ENCODE results near the gene PAPSS2.
"Not testable (repeated sequence)": the region's sequence is repeated elsewhere in the genome, so short reads cannot be mapped to it uniquely, and the experiment has no call there.

The PAPSS2 gene

GRCh38 chr10:87659571-87660483 is at the start of gene PAPSS2:
TSS of gene PAPSS2 (plus strand) at chr10:87659878. CDS start at chr10:87659982, 104 bp downstream.
- in situ Hi-C loops (cut with MboI; ENCODE audit: low pct_unique_long_range_greater_than_20kb, low sequenced_read_pairs, unreplicated experiment): loop anchor here (25.0 kb wide), 1 partner anchor 902 kb away; no protein-coding TSS in a partner anchor
- peak; percentile 54 for DNase-seq (ENCODE audit: low spot score)
- no peak for TF ChIP-seq CTCF (IDR thresholded peaks at IDR 0.05; ENCODE audit: extremely low read depth, insufficient read depth, missing control alignments)

- DNase-seq (ENCODE audit: low spot score); in situ Hi-C loops (cut with MboI; ENCODE audit: low pct_unique_long_range_greater_than_20kb, low sequenced_read_pairs, unreplicated experiment): not testable (repeated sequence)
Observed at GRCh38 chr10:87611341-87611740, 48.3 kb upstream of the PAPSS2 start.

- TF ChIP-seq CTCF (IDR thresholded peaks at IDR 0.05; ENCODE audit: extremely low read depth, insufficient read depth, missing control alignments): no peak
- in situ Hi-C loops (cut with MboI; ENCODE audit: low pct_unique_long_range_greater_than_20kb, low sequenced_read_pairs, unreplicated experiment): no loop called here
- no peak for DNase-seq (ENCODE audit: low spot score)
Observed at GRCh38 chr10:87612115-87612514, 47.6 kb upstream of the PAPSS2 start.

- TF ChIP-seq CTCF (IDR thresholded peaks at IDR 0.05; ENCODE audit: extremely low read depth, insufficient read depth, missing control alignments): no peak
- DNase-seq (ENCODE audit: low spot score): no peak
- in situ Hi-C loops (cut with MboI; ENCODE audit: low pct_unique_long_range_greater_than_20kb, low sequenced_read_pairs, unreplicated experiment): no loop called here
Observed at GRCh38 chr10:87613751-87614150, 45.9 kb upstream of the PAPSS2 start.

GRCh38 chr10:87615856-87616255 is 43.8 kb upstream of the PAPSS2 start:
- TF ChIP-seq CTCF (IDR thresholded peaks at IDR 0.05; ENCODE audit: extremely low read depth, insufficient read depth, missing control alignments): no peak
- in situ Hi-C loops (cut with MboI; ENCODE audit: low pct_unique_long_range_greater_than_20kb, low sequenced_read_pairs, unreplicated experiment): no loop called here
- DNase-seq (ENCODE audit: low spot score): no peak

GRCh38 chr10:87617503-87617902 is 42.2 kb upstream of the PAPSS2 start:
- TF ChIP-seq CTCF (IDR thresholded peaks at IDR 0.05; ENCODE audit: extremely low read depth, insufficient read depth, missing control alignments): no peak
- in situ Hi-C loops (cut with MboI; ENCODE audit: low pct_unique_long_range_greater_than_20kb, low sequenced_read_pairs, unreplicated experiment): no loop called here
- DNase-seq (ENCODE audit: low spot score): no peak

Measured in GM13977 (cell line).